HG03066 (cell line): Measurements from ENCODE around the gene NACAD.
"Not testable (repeated sequence)": the region's sequence is repeated elsewhere in the genome, so short reads cannot be mapped to it uniquely, and the experiment has no call there.

Experiments
- ATAC-seq: cut with Tn5 transposase; IDR thresholded peaks from one replicate; pipeline ENCODE4 v1.9.1; 2021; ENCODE audit warnings: low read depth; ENCODE audit not compliant: unreplicated experiment

The NACAD gene

GRCh38 chr7:45114926-45115325 lies 26.2 kb upstream of the NACAD start:
- ATAC-seq = no peak

- ATAC-seq = not testable (repeated sequence)
These were observed 25.5 kb upstream of the NACAD start for GRCh38 chr7:45114257-45114656.

GRCh38 chr7:45112648-45113047 lies 23.9 kb upstream of the NACAD start:
- ATAC-seq = no peak

GRCh38 chr7:45111298-45112223 lies 22.8 kb upstream of the NACAD start, which contains the start of gene TBRG4:
TSS of gene TBRG4 (minus strand) at chr7:45111697. CDS start at chr7:45109237, 2,460 bp downstream.
- peak; percentile 89 for ATAC-seq

DNA sequence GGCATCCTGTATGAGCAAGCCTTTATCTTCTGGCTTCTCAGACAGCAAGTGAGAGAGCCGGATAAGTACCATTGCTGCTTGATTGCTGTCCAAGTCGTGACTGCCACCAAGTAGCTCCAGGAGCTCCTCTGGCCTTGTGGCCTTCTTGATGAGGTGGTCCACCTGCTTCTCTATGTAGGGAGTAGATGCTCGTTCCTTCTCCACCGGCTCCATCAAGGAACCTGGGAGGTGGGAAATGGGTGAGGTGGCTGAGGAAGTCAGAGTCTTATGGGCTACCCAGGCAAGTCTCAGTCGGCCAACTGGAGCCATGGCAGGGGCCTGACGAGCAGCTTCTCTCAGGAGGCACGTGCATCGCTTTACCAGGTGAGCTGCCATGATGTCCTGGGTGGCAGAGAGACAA lies 20.1 kb upstream of the NACAD start:
- ATAC-seq = no peak

DNA sequence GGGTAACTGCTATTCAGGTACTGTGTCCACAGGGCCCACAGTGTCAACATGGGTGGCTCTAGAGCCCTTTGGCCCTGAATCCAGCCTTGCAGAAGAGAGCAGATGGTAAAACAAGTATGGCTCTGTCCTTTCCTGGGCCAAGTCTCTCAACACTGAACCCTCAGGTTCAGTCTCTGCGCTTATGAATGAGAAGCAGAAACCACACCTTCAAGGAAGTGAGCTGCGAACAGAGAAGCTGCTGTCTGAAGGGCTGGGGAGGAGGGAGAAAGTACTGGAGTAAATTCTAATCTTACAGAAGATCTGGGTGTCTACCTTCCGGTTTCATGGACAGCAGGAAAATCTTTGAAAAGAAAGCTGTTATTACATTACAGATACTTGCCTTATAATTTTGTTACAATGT lies 18.6 kb upstream of the NACAD start:
- ATAC-seq = no peak

DNA sequence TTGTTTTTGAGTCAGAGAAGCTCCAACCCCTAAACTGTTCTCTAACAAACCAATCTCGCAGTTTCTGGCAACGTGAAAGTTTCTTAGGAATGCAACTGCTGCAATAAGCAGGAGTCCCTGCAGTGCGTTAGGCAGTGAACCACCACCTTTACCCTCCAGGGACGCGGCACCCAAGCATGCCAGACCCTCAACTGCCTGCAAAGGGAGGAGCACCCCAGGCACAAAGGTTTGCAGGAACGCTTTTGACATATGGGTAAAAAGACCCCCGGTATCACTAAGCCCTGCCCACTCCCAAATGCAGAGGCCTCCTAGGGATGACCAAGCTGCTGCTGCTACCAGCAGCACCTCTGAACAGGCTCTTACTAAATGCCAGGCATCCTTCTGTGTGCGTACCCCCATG lies 18.1 kb upstream of the NACAD start:
- ATAC-seq = no peak

DNA sequence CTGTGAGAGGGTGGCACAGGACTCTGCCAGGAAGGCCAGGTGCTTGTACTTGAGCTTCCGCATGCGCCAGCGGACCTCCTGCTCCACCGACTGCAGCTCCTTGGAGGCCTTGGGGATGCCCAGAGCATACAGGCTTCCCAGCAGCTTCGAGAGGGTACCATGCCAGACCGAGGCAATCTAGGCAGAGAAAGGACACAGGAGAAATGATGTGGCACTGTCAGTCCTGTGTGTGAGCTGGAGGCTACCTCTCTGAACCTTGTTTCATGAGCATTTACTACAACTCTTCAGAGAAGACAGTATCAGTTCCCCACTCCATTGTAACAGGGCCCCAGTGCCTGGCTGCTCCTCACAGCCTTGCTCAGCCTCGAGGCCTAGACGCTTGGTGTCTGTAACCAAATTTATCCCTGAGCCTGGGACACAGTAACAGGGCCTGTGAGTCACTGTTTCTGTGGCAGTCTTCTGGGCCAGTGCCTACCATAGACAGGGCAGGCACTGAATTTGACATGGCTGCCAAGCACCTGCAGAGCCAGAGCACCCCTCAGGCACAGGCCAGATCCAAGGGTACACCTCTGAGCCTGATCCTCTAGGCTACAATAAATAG lies 16.9 kb upstream of the NACAD start:
- ATAC-seq = no peak

- no peak for ATAC-seq
These were observed 16.2 kb upstream of the NACAD start for GRCh38 chr7:45104844-45105587.

DNA sequence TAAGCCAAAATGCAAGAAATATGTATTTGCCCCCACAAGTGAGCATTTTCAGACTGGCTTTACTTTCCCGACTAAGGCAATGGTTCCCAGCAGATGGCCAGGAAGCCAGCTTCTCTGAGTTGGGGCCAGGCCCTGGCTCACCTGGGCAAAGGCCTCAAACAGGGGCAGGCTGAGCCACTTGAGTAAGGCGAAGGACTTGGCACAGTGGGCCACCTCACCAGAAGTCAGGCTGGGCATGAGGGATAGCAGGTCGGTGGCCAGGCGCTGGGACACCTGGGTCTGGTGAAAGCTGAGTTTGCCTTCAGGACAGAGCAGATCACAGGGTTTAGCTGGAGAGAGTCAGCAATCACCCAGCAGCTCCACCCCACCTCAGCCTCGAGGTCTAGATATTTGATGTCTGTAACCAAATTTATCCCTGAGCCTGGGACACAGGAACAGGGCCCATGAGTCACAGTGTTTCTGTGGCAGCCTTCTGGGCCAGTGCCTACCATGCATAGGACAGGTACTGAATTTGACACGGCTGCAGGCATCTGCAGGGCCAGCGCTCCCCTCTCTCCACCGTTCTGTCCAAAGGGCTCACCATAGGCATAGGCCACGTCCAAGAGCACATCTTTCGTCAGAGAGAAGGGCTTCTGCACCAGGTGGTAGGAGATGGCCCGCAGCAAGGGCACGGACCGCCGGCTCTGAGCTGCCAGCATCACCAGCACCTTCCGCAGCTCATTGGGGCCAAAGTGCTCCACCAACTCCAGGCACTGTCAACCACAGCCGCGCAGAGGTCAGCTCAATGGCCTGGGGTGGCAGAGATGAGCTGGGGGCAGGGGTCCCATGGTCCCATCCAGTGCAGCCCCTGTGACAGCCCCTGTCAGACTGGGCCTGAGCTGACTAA lies 15.4 kb upstream of the NACAD start:
- no peak for ATAC-seq

- no peak for ATAC-seq
These were observed 14.3 kb upstream of the NACAD start for GRCh38 chr7:45102785-45103712.

DNA sequence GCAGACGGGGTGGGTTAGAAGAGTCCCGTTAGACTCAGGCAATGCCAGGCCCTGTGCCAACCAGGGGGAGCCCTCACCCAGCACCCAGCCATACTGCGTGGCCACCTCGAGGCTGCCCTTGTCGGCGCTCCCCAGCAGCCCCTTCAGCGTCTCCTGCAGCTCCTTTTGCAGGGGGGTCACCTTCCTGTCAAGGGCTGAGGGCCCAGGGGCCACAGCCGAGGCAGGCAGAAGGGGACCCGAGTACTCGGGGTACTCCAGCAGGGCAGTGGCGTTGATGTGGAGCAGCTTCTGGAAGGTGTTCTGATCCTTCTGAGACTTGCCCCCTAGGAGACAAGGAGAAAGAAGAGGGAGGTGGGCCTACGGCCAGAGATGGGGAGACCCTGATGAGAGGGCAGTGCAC lies 13.0 kb upstream of the NACAD start:
- ATAC-seq = no peak

GRCh38 chr7:45100761-45101480 lies 12.2 kb upstream of the NACAD start:
- ATAC-seq = no peak

- no peak for ATAC-seq
These were observed 11.4 kb upstream of the NACAD start for GRCh38 chr7:45099891-45100760.

DNA sequence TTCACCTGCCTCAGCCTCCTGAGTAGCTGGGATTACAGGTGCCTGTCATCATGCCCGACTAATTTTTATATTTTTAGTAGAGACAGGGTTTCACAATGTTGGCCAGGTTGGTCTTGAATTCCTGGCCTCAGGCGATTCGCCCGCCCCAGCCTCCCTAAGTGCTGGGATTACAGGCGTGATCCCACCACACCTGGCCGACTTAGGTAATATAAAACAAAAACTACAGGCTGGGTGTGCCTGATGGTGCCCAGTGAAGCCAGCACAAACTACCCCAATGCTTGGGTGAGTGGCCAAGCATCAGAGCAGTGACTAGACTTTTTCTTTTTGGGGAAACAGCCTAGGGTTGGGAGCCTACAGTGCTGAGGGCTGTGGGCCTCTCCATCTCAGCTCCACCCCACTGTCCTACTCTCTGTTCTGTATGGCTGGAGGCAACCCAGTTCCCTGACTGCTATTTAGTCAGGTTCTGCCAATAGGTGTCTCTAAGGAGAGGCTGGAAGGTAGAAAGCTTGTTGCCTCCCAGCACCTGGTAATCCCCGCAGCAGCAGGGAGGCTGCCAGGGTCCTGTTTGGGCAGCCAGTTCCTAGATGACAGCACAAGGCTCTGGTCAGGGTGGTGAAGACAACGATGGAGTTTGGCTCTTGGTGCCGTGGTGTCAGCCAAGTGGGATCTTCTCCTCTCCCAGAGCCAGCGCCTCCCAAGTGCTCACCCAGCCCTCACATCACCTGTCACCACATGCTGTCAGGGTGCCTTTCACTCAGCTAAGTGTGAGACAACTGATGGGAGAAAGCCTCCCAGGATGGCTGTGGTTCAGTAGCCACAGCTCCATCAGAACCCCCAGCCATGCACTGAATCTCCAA lies 10.4 kb upstream of the NACAD start:
- ATAC-seq = no peak

- no peak for ATAC-seq
These were observed 4.1 kb upstream of the NACAD start for GRCh38 chr7:45092931-45093235.
